ENCODE measurements around the gene HOXC10.

DNA sequence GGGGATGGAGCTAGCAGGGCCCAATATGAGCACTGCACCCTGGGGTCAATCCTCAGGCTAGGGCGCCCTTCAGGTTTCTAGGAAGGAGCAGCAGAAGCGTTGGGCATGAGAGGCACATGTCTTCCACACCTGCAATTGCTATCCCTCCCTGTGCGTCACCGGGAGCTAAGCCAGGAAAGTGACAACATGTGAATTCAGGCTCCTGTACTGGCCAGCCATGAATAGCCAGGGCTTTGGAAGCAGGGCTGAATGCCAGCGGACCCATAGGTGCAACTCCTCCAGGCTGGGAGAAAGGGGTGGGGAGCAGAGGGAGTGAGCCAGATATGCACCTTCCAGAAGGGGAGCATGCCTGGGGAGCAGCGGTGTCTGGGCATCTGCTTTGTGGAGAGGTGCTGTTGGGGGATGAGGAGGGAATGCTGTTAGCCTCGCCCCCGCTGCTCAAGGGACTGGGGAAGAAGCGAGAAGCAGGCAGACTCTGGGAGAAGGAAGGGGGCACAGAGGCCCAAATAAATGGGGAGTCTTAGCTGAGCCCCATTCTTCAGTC is 54.0 kb downstream of the HOXC10 start:
- TF ChIP-seq, protein P1, sequence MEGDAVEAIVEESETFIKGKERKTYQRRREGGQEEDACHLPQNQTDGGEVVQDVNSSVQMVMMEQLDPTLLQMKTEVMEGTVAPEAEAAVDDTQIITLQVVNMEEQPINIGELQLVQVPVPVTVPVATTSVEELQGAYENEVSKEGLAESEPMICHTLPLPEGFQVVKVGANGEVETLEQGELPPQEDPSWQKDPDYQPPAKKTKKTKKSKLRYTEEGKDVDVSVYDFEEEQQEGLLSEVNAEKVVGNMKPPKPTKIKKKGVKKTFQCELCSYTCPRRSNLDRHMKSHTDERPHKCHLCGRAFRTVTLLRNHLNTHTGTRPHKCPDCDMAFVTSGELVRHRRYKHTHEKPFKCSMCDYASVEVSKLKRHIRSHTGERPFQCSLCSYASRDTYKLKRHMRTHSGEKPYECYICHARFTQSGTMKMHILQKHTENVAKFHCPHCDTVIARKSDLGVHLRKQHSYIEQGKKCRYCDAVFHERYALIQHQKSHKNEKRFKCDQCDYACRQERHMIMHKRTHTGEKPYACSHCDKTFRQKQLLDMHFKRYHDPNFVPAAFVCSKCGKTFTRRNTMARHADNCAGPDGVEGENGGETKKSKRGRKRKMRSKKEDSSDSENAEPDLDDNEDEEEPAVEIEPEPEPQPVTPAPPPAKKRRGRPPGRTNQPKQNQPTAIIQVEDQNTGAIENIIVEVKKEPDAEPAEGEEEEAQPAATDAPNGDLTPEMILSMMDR (IDR thresholded peaks at IDR 0.05; ENCODE audit: poor library complexity): no peak
- no peak for TF ChIP-seq EZH2 (IDR thresholded peaks at IDR 0.05; ENCODE audit: borderline replicate concordance)

All from hepatocyte (in vitro differentiated cells).